HL-60 (cell line): ENCODE measurements around the gene AHDC1.

Experiments used
- CTCF ChIP-seq: IDR thresholded peaks from one replicate; pipeline ENCODE4 v1.5.1; 2011; ENCODE audit warnings: low read length, control low read depth, inconsistent platforms; ENCODE audit not compliant: insufficient read depth
- POLR2AphosphoS5 ChIP-seq: IDR thresholded peaks from 2 replicates; pipeline ENCODE4 v1.6.1; 2012; ENCODE audit warnings: low read depth
- REST ChIP-seq: IDR thresholded peaks from 2 replicates; pipeline ENCODE4 v1.6.1; 2012; ENCODE audit warnings: low read depth; ENCODE audit not compliant: insufficient replicate concordance

DNA sequence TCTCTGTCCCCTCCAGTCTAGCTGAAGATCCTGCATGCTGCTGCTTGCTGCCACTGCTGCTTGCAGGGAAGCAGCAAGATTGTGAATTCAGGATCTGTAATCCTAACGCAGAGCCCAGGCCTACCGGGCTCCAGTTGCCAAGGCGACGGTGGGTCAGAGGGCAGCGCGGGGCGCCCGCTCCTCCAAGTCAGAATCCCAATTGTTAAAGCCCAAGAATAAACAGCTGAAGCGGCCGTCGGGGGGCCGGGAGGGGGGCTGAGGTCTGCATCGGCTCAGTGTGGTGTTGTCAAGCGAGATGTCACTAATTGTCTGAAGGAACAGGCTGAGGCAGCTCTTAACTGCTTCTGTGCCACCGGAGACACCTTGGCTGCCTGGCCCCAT, 36.8 kb downstream of the AHDC1 start:
- no peak for TF ChIP-seq CTCF
- no peak for TF ChIP-seq REST
- TF ChIP-seq POLR2AphosphoS5, result no peak
